Measurements from ENCODE around the gene TSPAN14.
"Not testable (repeated sequence)": the region's sequence is repeated elsewhere in the genome, so short reads cannot be mapped to it uniquely, and the experiment has no call there.

TSPAN14 gene

DNA sequence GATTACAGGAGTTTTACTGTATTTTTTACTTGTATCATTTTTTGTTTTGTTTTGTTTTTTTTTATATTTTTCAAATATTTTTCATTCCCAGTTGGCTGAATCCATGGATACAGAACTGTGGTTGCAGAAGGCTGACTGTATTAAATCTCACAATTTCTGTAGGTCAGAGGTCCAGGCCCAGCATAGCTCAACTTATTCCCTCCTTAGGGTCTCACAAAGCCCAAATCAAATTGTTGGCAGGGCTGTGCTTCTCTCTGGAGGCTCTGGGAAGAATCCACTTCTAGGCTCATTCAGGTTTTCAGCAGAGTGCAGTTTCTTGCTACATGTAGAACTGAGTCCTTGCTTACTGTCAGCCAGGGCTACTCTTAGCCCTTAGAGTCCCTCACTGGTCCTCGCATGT lies 22.6 kb downstream of the TSPAN14 start:
- Histone ChIP-seq H3K4me3 (ENCODE audit: insufficient read depth, low read depth, low read length, poor library complexity, severe bottlenecking) (no peak overlapping the region), H3K9me3 (ENCODE audit: control insufficient read depth, low read length) (no peaks in the 10 kb centered on the region), H3K27ac (ENCODE audit: insufficient read depth, low read length, poor library complexity, severe bottlenecking) (peak overlapping the region; percentile 15), H3K27me3 (replicated peaks; ENCODE audit: control insufficient read depth, insufficient read depth, low read length, poor library complexity, severe bottlenecking) (no peaks in the 10 kb centered on the region), H3K4me1 (ENCODE audit: control insufficient read depth, insufficient read depth, low read length, poor library complexity, severe bottlenecking) (peaks cover 53% of the 10 kb centered on the region), H3K36me3 (ENCODE audit: control insufficient read depth, insufficient read depth, low read length) (peaks cover 19% of the 10 kb centered on the region)
- no peak for DNase-seq

DNA sequence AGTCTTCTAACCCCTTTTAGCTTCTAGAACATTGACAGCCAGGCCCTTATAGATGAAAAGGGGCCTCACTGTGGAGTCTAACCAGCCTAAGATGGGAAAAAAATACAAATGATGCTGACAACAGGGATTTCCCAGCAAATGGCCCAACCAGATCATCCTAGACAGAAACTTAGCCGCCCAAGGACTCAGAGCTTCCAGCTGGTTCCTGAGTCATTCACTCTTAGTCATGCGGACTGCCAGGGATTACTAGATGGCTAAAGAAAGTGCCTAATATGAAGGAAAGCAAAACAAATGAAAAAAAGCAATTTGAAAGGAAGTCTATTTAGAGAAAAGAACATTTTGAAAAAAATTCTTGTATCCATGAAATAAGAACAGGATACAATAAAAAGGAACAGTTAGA lies 23.7 kb downstream of the TSPAN14 start:
- Histone ChIP-seq H3K4me3 (ENCODE audit: insufficient read depth, low read depth, low read length, poor library complexity, severe bottlenecking) (no peak overlapping the region), H3K36me3 (ENCODE audit: control insufficient read depth, insufficient read depth, low read length) (peaks cover 19% of the 10 kb centered on the region), H3K27ac (ENCODE audit: insufficient read depth, low read length, poor library complexity, severe bottlenecking) (peak overlapping the region; percentile 14), H3K27me3 (replicated peaks; ENCODE audit: control insufficient read depth, insufficient read depth, low read length, poor library complexity, severe bottlenecking) (no peaks in the 10 kb centered on the region), H3K4me1 (ENCODE audit: control insufficient read depth, insufficient read depth, low read length, poor library complexity, severe bottlenecking) (peaks cover 44% of the 10 kb centered on the region), H3K9me3 (ENCODE audit: control insufficient read depth, low read length) (no peaks in the 10 kb centered on the region)
- no peak for DNase-seq

DNA sequence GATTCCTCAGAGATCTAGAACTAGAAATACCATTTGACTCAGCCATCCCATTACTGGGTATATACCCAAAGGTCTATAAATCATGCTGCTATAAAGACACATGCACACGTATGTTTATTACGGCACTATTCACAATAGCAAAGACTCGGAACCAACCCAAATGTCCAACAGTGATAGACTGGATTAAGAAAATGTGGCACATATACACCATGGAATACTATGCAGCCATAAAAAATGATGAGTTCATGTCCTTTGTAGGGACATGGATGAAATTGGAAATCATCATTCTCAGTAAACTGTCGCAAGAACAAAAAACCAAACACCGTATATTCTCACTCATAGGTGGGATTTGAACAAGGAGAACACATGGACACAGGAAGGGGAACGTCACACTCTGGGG lies 26.3 kb downstream of the TSPAN14 start:
- Histone ChIP-seq H3K36me3 (ENCODE audit: control insufficient read depth, insufficient read depth, low read length) (peaks cover 17% of the 10 kb centered on the region), H3K4me1 (ENCODE audit: control insufficient read depth, insufficient read depth, low read length, poor library complexity, severe bottlenecking) (peaks cover 43% of the 10 kb centered on the region)
- DNase-seq; H3K27me3 ChIP-seq (replicated peaks; ENCODE audit: control insufficient read depth, insufficient read depth, low read length, poor library complexity, severe bottlenecking); H3K27ac ChIP-seq (ENCODE audit: insufficient read depth, low read length, poor library complexity, severe bottlenecking); H3K9me3 ChIP-seq (ENCODE audit: control insufficient read depth, low read length); H3K4me3 ChIP-seq (ENCODE audit: insufficient read depth, low read depth, low read length, poor library complexity, severe bottlenecking): not testable (repeated sequence)

DNA sequence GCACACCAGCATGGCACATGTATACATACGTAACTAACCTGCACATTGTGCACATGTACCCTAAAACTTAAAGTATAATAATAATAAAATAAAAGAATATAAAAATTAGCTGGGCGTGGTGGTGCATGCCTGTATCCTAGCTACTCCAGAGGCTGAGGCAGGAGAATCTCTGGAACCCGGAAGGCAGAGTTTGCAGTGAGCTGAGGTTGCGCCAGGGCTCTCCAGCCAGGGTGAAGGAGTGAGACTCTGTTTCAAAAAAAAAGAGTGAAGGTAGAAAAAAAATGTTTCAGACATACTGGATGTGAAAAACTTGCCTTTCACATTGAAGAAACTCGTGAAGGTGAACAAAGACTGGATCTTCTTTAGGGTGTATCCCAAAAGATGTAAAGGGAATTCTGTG lies 26.7 kb downstream of the TSPAN14 start:
- Histone ChIP-seq H3K4me3 (ENCODE audit: insufficient read depth, low read depth, low read length, poor library complexity, severe bottlenecking) (no peak overlapping the region), H3K27ac (ENCODE audit: insufficient read depth, low read length, poor library complexity, severe bottlenecking) (no peak overlapping the region), H3K4me1 (ENCODE audit: control insufficient read depth, insufficient read depth, low read length, poor library complexity, severe bottlenecking) (peaks cover 43% of the 10 kb centered on the region), H3K36me3 (ENCODE audit: control insufficient read depth, insufficient read depth, low read length) (peaks cover 15% of the 10 kb centered on the region), H3K9me3 (ENCODE audit: control insufficient read depth, low read length) (no peaks in the 10 kb centered on the region), H3K27me3 (replicated peaks; ENCODE audit: control insufficient read depth, insufficient read depth, low read length, poor library complexity, severe bottlenecking) (no peaks in the 10 kb centered on the region)
- DNase-seq = no peak

DNA sequence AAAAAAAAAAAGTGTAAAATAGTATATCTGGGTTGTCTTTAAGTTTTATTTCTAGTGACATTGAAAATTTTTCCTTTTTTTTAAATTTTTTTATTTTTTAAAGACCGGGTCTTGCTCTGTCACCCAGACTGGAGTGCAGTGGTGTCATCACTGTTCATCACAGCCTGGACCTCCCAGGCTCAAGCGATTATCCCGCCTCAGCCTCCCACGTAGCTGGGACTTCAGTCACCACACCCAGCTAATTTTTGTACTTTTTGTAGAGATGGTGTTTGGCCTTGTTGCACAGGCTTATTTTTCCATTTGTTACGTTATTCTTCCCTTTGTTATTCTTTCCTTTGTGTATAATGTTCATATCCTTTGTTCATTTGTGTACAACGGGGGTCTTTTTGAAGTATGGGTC lies 30.1 kb downstream of the TSPAN14 start:
- H3K9me3 ChIP-seq (ENCODE audit: control insufficient read depth, low read length) = no peaks in the 10 kb centered on the region
- H3K36me3 ChIP-seq (ENCODE audit: control insufficient read depth, insufficient read depth, low read length) = peaks cover 9% of the 10 kb centered on the region
- DNase-seq = no peak
- H3K4me3 ChIP-seq (ENCODE audit: insufficient read depth, low read depth, low read length, poor library complexity, severe bottlenecking) = no peak overlapping the region
- H3K27me3 ChIP-seq (replicated peaks; ENCODE audit: control insufficient read depth, insufficient read depth, low read length, poor library complexity, severe bottlenecking) = no peaks in the 10 kb centered on the region
- H3K4me1 ChIP-seq (ENCODE audit: control insufficient read depth, insufficient read depth, low read length, poor library complexity, severe bottlenecking) = peaks cover 71% of the 10 kb centered on the region
- H3K27ac ChIP-seq (ENCODE audit: insufficient read depth, low read length, poor library complexity, severe bottlenecking) = peak overlapping the region; percentile 85

DNA sequence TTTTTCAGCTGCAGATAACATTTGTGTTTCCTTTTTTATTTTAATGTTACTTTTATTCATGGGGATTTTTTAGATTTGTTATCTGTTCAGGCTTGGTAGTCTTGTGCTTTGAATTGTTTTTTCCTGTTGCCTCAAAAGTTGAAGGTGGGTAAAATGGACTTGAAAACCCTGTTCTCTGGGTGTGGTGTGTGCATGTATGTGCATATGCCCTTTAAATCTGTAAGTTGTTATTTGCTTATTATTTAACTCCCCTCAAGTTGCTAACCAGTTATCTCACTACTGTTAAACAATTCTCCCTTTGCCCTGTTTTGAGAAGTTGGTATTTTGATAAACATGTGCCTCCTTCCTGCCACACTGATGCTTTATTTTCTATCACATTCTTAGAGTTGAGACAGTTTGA lies 30.6 kb downstream of the TSPAN14 start:
- Histone ChIP-seq H3K36me3 (ENCODE audit: control insufficient read depth, insufficient read depth, low read length) (peaks cover 13% of the 10 kb centered on the region), H3K9me3 (ENCODE audit: control insufficient read depth, low read length) (no peaks in the 10 kb centered on the region), H3K27ac (ENCODE audit: insufficient read depth, low read length, poor library complexity, severe bottlenecking) (peak overlapping the region; percentile 85), H3K27me3 (replicated peaks; ENCODE audit: control insufficient read depth, insufficient read depth, low read length, poor library complexity, severe bottlenecking) (no peaks in the 10 kb centered on the region), H3K4me1 (ENCODE audit: control insufficient read depth, insufficient read depth, low read length, poor library complexity, severe bottlenecking) (peaks cover 75% of the 10 kb centered on the region), H3K4me3 (ENCODE audit: insufficient read depth, low read depth, low read length, poor library complexity, severe bottlenecking) (peak overlapping the region; percentile 22)
- DNase-seq = no peak

DNA sequence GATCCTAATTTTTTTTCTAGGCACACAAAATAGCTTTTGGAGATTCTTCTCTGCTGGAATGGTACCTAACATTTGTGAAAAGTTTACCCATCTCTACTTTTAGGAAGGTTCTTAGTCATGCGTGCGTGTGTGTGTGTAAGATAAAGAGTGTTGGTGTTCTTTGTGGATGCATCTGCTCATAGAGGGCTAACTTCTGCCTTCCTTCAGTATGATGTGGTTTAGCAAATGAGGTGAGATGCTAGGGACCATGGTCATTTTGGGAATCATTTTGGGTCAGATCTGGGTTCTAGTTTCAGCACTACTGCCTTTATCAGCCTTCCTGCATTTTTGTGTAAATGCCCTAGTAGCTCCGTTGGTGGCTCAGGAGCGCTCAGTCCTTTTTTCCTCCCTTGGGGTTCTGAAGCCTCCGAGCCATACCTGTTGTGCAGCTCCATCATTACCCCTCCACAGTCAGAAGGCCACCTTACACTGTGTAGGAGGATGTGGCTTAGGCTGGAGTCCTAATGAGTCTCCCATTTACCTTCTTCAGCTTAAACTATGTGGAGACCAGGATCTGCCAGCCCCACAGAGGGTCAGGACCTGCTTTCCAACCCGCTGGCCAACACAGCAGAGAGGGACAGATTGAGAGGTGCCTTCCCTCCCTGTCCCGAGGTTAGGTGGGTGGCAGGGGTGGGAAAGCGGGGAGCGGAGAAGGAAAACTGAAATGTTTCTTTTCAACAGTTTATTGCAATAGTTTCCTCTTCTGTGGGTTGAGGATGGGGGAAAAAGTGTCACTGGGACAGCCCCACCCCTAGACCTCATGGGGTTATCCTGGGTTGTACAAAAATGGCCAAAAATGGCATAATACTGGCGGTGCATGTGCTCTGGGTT lies 31.2 kb downstream of the TSPAN14 start:
- H3K27me3 ChIP-seq (replicated peaks; ENCODE audit: control insufficient read depth, insufficient read depth, low read length, poor library complexity, severe bottlenecking) = no peaks in the 10 kb centered on the region
- peak overlapping the region; percentile 85 for H3K27ac ChIP-seq (ENCODE audit: insufficient read depth, low read length, poor library complexity, severe bottlenecking)
- H3K9me3 ChIP-seq (ENCODE audit: control insufficient read depth, low read length) = no peaks in the 10 kb centered on the region
- H3K4me1 ChIP-seq (ENCODE audit: control insufficient read depth, insufficient read depth, low read length, poor library complexity, severe bottlenecking) = peaks cover 81% of the 10 kb centered on the region
- peak overlapping the region; percentile 22 for H3K4me3 ChIP-seq (ENCODE audit: insufficient read depth, low read depth, low read length, poor library complexity, severe bottlenecking)
- peaks cover 19% of the 10 kb centered on the region for H3K36me3 ChIP-seq (ENCODE audit: control insufficient read depth, insufficient read depth, low read length)
- DNase-seq = no peak

DNA sequence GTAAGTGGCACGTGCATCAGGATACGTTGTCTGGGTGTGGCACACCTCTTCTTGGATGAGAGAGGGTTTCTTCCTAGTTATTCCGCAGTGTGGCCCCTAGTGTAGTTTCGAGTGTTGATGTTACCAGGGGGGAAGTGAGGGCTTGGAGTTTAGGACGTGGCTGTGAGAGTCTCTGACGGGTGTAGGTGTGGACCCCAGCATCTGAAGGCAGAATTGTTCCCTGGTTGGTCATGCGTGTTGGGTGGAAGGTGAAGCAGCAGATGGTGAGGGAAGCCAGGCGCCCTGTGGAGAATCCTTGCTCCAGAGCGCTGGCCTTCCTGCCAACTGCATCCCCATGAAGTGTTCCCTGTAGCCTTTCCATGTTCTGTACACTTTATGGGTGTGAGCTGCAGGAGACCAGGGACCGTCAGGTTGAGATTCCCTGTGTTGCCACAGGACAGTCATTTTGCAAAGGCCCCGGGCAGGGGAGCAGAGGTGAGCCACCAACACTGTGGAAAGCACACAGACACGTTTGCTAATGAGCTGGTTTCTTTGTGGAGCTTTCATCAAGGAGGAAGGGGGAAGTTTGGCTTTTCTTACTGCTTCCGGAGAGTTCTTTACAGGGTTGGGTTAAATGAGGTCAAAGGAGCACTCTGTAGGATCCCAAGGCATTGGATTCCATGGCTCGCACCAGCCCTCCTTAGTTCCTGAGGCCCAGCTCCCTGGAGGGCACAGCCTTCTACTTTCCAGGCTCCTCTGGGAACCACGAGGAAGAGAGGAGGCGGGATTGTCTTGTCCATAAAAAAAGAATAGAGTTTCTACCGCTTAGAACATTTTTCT lies 32.0 kb downstream of the TSPAN14 start:
- Histone ChIP-seq H3K9me3 (ENCODE audit: control insufficient read depth, low read length) (no peaks in the 10 kb centered on the region), H3K27me3 (replicated peaks; ENCODE audit: control insufficient read depth, insufficient read depth, low read length, poor library complexity, severe bottlenecking) (no peaks in the 10 kb centered on the region), H3K36me3 (ENCODE audit: control insufficient read depth, insufficient read depth, low read length) (peaks cover 24% of the 10 kb centered on the region), H3K4me1 (ENCODE audit: control insufficient read depth, insufficient read depth, low read length, poor library complexity, severe bottlenecking) (peaks cover 86% of the 10 kb centered on the region), H3K4me3 (ENCODE audit: insufficient read depth, low read depth, low read length, poor library complexity, severe bottlenecking) (peak overlapping the region; percentile 45), H3K27ac (ENCODE audit: insufficient read depth, low read length, poor library complexity, severe bottlenecking) (peak overlapping the region; percentile 85)
- DNase-seq = no peak

DNA sequence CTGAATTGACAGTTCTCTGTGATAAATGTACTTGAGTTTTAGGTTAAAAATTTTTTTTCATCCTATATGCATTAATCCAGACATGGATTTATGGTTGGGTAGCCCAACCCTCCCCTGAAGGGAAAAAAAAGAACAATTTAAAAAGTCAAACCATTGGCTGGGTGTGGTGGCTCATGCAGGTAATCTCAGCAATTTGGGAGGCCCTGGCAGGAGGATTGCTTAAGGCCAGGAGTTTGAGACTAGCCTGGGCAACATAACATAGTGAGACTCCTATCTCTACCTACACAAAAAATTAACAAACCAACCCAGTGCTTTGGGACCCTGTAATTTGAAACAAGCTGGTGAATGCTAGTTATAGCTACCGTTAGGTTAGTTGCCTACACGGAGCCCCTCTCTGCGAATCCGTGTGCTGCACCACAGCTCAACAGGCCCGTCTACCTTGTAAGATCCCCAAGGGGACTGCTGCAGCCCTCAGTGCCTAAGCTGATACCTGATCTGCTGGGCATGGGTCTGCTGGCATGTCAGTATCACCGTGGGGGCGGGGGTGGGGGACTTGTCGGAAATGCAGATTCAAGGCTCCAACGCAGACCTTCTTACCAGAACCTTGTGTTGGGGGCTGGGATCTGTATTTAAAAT lies 32.8 kb downstream of the TSPAN14 start:
- peaks cover 27% of the 10 kb centered on the region for H3K36me3 ChIP-seq (ENCODE audit: control insufficient read depth, insufficient read depth, low read length)
- H3K4me1 ChIP-seq (ENCODE audit: control insufficient read depth, insufficient read depth, low read length, poor library complexity, severe bottlenecking) = peaks cover 89% of the 10 kb centered on the region

More for the DNA sequence above, 32.8 kb downstream of the TSPAN14 start:
- no peaks in the 10 kb centered on the region for H3K9me3 ChIP-seq (ENCODE audit: control insufficient read depth, low read length)
- H3K27ac ChIP-seq (ENCODE audit: insufficient read depth, low read length, poor library complexity, severe bottlenecking) = peak overlapping the region; percentile 85
- no peaks in the 10 kb centered on the region for H3K27me3 ChIP-seq (replicated peaks; ENCODE audit: control insufficient read depth, insufficient read depth, low read length, poor library complexity, severe bottlenecking)
- H3K4me3 ChIP-seq (ENCODE audit: insufficient read depth, low read depth, low read length, poor library complexity, severe bottlenecking) = peak overlapping the region; percentile 45
- no peak for DNase-seq
